ENCODE measurements around the gene SPOCK1.

- TF ChIP-seq SIN3A (IDR thresholded peaks at IDR 0.05; ENCODE audit: borderline replicate concordance, insufficient read depth, low read length) (no peak), POLR2AphosphoS5 (IDR thresholded peaks at IDR 0.05; ENCODE audit: low read depth, low read length) (no peak), TAF1 (IDR thresholded peaks at IDR 0.05; ENCODE audit: borderline replicate concordance, insufficient read depth, low read length) (no peak)
- TF ChIP-seq, protein P1, sequence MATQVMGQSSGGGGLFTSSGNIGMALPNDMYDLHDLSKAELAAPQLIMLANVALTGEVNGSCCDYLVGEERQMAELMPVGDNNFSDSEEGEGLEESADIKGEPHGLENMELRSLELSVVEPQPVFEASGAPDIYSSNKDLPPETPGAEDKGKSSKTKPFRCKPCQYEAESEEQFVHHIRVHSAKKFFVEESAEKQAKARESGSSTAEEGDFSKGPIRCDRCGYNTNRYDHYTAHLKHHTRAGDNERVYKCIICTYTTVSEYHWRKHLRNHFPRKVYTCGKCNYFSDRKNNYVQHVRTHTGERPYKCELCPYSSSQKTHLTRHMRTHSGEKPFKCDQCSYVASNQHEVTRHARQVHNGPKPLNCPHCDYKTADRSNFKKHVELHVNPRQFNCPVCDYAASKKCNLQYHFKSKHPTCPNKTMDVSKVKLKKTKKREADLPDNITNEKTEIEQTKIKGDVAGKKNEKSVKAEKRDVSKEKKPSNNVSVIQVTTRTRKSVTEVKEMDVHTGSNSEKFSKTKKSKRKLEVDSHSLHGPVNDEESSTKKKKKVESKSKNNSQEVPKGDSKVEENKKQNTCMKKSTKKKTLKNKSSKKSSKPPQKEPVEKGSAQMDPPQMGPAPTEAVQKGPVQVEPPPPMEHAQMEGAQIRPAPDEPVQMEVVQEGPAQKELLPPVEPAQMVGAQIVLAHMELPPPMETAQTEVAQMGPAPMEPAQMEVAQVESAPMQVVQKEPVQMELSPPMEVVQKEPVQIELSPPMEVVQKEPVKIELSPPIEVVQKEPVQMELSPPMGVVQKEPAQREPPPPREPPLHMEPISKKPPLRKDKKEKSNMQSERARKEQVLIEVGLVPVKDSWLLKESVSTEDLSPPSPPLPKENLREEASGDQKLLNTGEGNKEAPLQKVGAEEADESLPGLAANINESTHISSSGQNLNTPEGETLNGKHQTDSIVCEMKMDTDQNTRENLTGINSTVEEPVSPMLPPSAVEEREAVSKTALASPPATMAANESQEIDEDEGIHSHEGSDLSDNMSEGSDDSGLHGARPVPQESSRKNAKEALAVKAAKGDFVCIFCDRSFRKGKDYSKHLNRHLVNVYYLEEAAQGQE (IDR thresholded peaks at IDR 0.05; ENCODE audit: insufficient read depth in 1 of 2, low read depth in 2 of 2, low read length in 2 of 2): no peak
These were observed 309.1 kb downstream of the SPOCK1 start for GRCh38 chr5:137190031-137190430.
